Measurements from ENCODE around the gene SLC35B2.

The SLC35B2 gene

GRCh38 chr6:44268095-44268628 lies 10.8 kb upstream of the SLC35B2 start:
- Histone ChIP-seq H3K27me3 (ENCODE audit: control insufficient read depth, insufficient read depth, low read length) (no peaks in the 10 kb centered on the region), H3K4me1 (peaks cover 14% of the 10 kb centered on the region), H3K9me3 (ENCODE audit: control insufficient read depth, low read length) (no peaks in the 10 kb centered on the region), H3K36me3 (ENCODE audit: control insufficient read depth, insufficient read depth, low read length) (no peaks in the 10 kb centered on the region), H3K4me3 (ENCODE audit: low read depth, low read length) (no peak overlapping the region), H2AFZ (no peak overlapping the region), H3K4me2 (ENCODE audit: low read length) (no peak overlapping the region), H3K9ac (no peak overlapping the region), H3K27ac (no peak overlapping the region), H3K79me2 (no peaks in the 10 kb centered on the region)
- TF ChIP-seq, protein P1, sequence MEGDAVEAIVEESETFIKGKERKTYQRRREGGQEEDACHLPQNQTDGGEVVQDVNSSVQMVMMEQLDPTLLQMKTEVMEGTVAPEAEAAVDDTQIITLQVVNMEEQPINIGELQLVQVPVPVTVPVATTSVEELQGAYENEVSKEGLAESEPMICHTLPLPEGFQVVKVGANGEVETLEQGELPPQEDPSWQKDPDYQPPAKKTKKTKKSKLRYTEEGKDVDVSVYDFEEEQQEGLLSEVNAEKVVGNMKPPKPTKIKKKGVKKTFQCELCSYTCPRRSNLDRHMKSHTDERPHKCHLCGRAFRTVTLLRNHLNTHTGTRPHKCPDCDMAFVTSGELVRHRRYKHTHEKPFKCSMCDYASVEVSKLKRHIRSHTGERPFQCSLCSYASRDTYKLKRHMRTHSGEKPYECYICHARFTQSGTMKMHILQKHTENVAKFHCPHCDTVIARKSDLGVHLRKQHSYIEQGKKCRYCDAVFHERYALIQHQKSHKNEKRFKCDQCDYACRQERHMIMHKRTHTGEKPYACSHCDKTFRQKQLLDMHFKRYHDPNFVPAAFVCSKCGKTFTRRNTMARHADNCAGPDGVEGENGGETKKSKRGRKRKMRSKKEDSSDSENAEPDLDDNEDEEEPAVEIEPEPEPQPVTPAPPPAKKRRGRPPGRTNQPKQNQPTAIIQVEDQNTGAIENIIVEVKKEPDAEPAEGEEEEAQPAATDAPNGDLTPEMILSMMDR (IDR thresholded peaks at IDR 0.05) = peak; percentile 95

- TF ChIP-seq, protein P1 (IDR thresholded peaks at IDR 0.05) = no peak
- H3K4me1 ChIP-seq = peaks cover 15% of the 10 kb centered on the region
Measured at GRCh38 chr6:44267252-44267651, 9.9 kb upstream of the SLC35B2 start.

GRCh38 chr6:44266347-44266746 lies 9.0 kb upstream of the SLC35B2 start:
- Histone ChIP-seq H3K4me1 (peaks cover 15% of the 10 kb centered on the region), H2AFZ (no peak overlapping the region), H3K27ac (no peak overlapping the region), H3K4me2 (ENCODE audit: low read length) (no peak overlapping the region), H3K9ac (no peak overlapping the region), H3K79me2 (no peaks in the 10 kb centered on the region), H3K9me3 (ENCODE audit: control insufficient read depth, low read length) (no peaks in the 10 kb centered on the region), H3K36me3 (ENCODE audit: control insufficient read depth, insufficient read depth, low read length) (no peaks in the 10 kb centered on the region), H3K4me3 (ENCODE audit: low read depth, low read length) (no peak overlapping the region), H3K27me3 (ENCODE audit: control insufficient read depth, insufficient read depth, low read length) (no peaks in the 10 kb centered on the region)
- TF ChIP-seq, protein P1 (IDR thresholded peaks at IDR 0.05) = no peak

More at GRCh38 chr6:44267252-44267651, 9.9 kb upstream of the SLC35B2 start:
- Histone ChIP-seq H3K9ac (no peak overlapping the region), H3K36me3 (ENCODE audit: control insufficient read depth, insufficient read depth, low read length) (no peaks in the 10 kb centered on the region), H3K4me3 (ENCODE audit: low read depth, low read length) (no peak overlapping the region), H3K4me2 (ENCODE audit: low read length) (no peak overlapping the region), H3K27ac (no peak overlapping the region), H3K79me2 (no peaks in the 10 kb centered on the region), H2AFZ (no peak overlapping the region), H3K9me3 (ENCODE audit: control insufficient read depth, low read length) (no peaks in the 10 kb centered on the region), H3K27me3 (ENCODE audit: control insufficient read depth, insufficient read depth, low read length) (no peaks in the 10 kb centered on the region)

DNA sequence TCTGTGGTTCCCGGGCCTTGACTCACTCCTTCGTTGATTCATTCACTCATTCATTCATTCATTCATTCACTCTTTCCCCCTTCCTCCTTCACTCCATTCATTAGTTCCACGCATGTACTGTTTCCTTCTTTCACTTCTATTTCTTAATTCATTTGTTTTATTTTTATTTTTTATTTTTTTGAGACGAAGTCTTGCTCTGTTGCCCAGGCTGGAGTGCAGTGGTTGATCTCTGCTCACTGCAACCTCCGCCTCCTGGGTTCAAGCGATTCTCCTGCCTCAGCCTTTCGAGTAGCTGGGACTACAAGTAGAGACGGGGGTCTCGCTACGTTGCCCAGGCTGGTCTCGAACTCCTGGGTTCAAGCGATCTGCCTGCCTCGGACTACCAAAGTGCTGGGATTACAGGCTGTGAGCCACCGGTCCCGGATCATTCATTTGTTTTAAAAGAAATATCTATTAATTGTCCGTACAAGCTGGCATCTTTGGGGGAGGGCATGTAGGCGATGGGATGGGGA lies 8.4 kb upstream of the SLC35B2 start:
- Histone ChIP-seq H3K79me2 (no peaks in the 10 kb centered on the region), H2AFZ (peak overlapping the region; percentile 93), H3K4me2 (ENCODE audit: low read length) (peak overlapping the region; percentile 92), H3K27me3 (ENCODE audit: control insufficient read depth, insufficient read depth, low read length) (no peaks in the 10 kb centered on the region), H3K4me3 (ENCODE audit: low read depth, low read length) (peak overlapping the region; percentile 71), H3K36me3 (ENCODE audit: control insufficient read depth, insufficient read depth, low read length) (no peaks in the 10 kb centered on the region), H3K9ac (no peak overlapping the region), H3K27ac (no peak overlapping the region), H3K9me3 (ENCODE audit: control insufficient read depth, low read length) (no peaks in the 10 kb centered on the region), H3K4me1 (peaks cover 15% of the 10 kb centered on the region)
- TF ChIP-seq, protein P1 (IDR thresholded peaks at IDR 0.05) = no peak

Measured in parathyroid adenoma (tissue), 2 donors.